ENCODE results near the gene ARVCF.

The ARVCF gene

DNA sequence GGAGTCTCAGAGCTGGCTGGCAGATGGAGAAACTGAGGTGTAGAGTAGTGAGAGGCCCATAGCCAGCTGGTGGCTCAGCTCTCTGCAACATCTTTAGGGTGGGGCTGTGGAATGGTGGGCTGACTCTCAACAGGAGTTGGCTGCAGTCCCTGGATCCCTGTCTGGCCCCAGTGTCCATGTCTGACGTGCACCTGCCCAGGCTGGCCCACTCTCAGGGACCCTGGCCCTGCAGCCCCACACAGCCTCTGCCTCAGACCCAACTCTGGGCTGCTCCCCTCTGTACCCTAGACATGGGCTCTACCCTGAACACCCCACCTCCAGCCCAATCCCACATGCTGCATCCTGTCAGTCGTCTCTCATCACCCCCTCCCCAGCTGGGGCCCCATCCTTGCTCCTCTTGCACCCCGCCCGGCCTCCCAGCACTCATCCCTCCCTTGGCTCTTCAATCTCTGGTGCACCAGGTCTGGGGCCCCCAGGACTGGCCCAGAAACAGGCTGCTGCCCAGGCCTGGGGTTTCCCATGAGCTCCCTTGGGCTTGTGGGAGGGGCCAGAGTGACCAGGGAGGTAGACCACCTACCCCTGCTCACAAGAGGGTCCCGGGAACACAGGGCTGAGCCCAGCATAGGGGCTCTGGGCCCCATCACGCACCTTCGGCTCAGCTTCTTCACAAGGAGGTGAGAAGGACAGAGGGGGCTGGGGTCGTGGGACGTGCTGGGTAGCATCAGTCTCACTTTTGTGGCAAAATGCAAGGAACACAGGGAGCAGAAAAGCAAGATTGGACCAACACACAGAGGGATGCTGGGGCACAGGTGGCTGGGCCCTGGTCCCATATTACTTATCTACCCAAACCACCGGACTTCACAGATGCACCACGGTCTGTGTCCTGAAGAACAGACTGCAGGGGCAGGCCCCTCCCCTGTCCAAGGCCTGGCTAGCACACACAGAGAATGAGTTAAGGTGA, 31.5 kb downstream of the ARVCF start:
- no peak for DNase-seq

DNA sequence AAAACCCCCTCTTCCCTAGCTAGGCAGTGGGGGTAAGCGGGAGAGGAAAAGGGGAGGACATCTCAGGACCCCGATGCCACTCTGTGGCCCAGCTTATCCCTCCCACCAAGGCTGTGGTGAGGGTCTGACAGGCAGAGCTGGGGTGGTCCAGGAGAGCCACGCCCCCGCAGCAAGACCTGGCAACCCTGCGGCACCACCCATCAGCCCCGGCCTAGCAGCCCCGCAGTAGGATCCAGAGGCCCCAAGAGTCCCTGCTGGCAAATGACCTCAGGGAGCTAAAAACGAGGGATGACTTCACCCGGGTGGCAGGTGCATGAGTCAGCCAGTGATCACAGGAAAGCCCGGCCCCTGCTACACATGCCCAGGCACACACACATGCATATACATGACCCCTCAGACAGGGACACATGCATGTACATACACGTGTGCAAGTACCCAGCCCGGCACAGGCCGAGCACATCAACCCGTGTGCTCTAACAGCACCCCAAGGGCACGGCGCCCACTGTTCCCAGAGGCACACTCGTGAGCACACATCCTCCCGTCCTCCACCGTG, 32.3 kb downstream of the ARVCF start:
- DNase-seq: no peak

DNA sequence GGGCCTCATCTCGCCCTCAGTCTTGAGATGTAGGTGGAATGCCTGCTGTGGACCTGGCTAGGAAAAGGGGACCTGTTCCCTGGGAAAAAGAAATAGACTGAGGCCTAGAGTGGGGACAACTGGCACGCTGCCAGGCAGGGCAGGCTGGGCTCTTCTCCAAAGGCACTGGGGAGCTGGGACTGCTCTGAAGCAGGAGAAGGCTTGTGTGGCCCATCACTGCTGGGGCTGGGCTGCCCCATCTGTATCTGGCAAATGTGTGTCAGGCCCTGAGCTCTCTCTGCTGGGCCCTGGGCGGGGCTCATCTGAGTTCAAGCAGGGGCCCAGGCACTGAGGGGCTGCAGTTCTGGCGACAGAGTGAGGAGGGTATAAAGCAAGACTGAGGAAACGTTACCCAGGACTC, 32.9 kb downstream of the ARVCF start:
- no peak for DNase-seq

DNA sequence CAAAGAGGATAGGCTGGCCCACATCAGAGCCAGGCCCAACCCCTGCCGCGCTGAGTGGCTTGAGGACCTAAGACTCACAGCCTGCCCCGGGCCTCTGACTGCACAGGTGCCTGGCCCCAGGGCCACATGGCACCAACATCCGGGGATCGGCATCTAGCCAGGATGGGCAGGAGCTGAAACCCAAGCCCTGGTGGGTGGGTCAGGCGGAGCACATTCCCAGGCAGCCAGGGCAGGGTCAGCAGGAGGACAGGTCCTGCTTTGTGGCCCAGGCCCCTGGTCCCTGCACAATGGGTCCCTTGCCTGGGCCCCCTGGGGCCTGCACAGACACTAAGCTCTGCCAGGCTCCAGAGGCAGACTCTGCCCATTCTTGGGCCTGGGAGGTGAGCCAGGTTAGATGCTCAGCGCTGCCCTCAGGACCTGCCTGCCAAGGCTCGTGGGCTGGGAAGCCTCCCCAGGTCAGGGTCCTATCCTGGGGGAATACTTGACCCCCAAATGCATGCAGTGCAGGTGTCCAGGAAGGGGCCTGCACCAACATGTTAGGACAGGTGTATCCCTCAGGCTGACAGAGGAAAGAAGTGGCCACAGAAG, 33.5 kb downstream of the ARVCF start:
- no peak for DNase-seq

GRCh38 chr22:19981961-19982920, 34.4 kb downstream of the ARVCF start:
- DNase-seq: no peak

DNA sequence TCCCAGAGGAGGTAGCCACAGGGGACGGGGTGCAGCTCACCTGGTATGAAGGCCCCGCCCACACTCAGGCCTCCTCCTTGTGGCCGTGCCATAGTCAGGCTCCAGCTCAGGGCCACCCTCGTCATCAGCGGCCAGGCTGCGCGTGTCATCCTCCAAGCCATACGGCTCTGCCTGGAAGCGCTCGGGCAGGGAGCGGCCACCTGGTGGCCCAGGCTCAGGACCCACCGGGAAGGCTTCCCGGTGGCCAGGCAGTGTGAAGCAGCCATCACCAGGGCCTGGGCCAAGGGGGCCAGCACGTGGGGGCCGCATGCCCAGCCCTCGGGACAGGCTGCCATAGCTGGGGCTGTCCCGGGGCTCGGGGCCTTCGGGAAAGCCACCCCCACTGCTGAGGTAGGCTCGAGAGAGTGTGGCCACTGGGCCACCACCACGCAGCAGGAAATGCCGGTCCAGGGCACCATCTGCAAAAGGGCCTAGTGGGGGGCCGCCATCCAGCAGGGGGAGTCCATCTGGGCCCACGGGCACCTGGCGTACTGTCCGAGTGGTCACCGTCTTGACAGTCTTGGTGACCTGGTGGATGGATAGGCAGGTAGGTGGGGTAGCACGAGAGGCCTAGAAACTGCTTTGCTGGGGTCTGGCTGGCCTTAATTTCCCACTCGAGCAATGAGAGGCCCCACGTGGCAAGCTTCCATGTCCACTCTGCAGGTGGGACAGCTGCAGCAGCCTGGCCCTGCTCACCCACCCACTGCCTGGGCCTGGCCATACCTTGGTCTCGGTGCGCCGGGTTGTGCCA, 35.3 kb downstream of the ARVCF start:
- no peak for DNase-seq

- DNase-seq: no peak
Measured at GRCh38 chr22:19980766-19981165, 35.9 kb downstream of the ARVCF start.

- DNase-seq: no peak
Measured at GRCh38 chr22:19979712-19980493, 36.7 kb downstream of the ARVCF start.

GRCh38 chr22:19978748-19979147, 37.9 kb downstream of the ARVCF start:
- no peak for DNase-seq

DNA sequence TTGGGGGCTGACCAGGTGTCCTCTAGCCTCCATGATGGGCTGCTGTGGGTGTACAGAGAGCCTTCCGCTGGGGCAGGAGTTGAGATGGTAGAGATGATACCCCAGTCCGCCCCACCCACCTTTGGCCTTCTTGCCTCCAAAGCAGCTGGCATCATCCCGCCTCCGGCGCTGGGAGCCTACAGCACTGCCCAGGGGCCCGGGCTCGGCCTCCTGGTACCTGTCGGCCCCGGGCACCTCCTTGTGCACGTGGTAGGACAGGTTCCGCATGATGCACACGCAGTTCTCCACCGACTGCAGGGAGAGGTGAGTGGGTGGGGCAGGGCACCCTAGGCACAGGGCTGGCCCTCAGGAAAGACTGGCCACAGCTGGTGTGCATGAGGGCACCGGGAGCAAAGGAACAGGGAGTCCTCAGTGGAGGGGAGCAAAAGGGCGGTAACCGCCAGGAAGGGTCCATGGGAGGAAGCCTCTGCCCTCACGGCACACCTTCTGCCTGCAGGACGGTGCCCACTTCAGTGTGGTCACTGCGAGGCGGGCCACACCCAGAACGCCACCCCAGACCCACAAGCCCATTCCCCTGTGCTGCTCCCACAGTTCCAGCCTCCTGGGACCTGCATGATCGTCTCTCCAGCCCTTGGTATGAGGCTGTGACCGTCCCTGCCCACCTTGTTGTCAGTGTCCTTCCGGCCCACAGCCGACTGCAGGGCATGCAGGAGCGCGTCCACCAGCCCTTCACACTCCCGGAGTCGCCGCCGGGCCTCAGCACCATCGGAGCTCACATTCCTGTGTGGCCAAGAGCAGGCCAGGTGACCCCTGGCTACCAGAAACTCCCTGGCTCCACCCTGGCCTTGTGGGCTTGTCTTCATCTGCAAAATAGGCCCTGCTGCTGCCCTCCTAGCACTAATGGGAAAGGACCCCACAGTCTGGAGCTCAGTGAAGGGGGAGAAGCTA, 39.1 kb downstream of the ARVCF start:
- DNase-seq: no peak

- no peak for DNase-seq
Measured at GRCh38 chr22:19976671-19977070, 40.0 kb downstream of the ARVCF start.

GRCh38 chr22:19975707-19976035, 41.0 kb downstream of the ARVCF start:
- DNase-seq: no peak

DNA sequence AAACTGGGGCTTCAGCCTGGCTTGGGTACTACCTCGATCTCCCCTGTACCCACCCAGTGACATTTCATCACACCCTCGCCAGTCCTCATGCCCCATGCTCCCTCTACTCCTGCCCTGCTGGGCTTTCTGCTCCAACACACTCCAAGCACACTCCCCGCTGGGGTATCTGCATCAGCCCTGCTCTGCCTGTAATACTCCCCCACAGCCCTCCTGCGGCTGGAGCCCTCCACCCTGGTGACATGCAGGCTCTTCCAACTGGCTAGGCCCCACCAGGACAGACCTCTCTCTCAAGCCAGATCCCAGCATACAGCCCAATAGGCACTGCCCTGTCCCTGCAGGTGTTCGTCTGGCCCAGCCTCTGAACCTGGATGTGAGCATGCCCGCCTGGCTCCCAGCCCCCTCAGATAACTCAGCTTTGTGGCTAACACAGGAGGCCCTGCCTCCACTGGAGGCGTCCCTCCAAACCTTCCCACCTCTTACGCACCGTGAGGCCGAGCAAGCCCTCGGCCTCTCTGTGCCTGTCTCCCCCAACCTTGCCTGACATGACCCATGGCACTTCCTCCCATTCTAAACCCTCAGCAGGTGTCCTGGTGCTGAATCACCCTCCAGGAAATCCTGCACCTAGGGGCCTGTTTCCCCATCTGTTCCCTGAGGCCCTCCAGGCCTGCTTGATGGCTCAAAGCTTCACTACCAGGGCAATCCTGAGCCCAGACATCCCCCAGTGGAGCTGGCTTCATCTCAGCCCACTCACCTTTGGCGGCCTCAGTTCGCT, 41.5 kb downstream of the ARVCF start:
- no peak for DNase-seq

DNA sequence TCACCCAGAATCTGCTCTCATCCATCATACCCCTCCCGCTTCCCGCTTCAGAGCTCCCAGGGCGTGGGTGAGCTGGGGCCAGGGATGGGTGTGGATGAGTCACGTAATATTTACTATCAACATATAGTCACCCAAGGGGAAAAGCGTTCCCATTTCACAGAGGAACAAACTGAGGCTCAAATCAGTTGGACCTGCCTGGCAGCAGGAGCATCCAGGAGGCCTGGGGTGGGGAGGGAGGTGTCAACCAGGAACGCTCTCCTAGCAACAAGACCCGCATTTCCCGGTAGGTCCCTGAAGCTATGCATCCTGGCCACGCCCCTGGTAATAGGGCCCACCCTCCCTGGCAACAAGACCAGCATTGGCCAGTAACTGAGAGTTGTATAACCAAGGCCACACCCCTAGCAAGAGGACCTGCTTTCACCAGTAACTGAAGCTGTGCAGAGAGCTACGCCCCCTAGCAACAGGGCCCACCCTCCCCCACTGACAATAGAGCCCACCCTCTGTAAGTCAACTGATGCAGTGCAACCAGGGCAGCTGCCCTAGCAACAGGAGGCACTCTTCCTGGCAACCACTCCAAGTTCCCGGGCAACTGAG, 42.3 kb downstream of the ARVCF start:
- peak; percentile 95 for DNase-seq

- DNase-seq: no peak
Measured at GRCh38 chr22:19973551-19974267, 42.9 kb downstream of the ARVCF start.

- DNase-seq: no peak
Measured at GRCh38 chr22:19972652-19973550, 43.7 kb downstream of the ARVCF start.

GRCh38 chr22:19972251-19972650, 44.4 kb downstream of the ARVCF start:
- DNase-seq: no peak

All from NCI-H1436 (cell line).